Activated T-cell treated with anti-CD3 and anti-CD28 coated beads for 1 hour (primary cell): Measurements from ENCODE around the gene VARS1.
A peak's percentile ranks its signal among the peaks of the same experiment; 100 is the strongest.
"Not testable (repeated sequence)": the region's sequence is repeated elsewhere in the genome, so short reads cannot be mapped to it uniquely, and the experiment has no call there.

ENCODE experiments used
- DNase-seq: peaks from one replicate; pipeline ENCODE4 v3.0.0-alpha.2; 2020; ENCODE audit warnings: low read depth

Gene VARS1

GRCh38 chr6:31795616-31796298 lies at the start of gene VARS1:
TSS of gene VARS1 (minus strand) at chr6:31795752. CDS start at chr6:31795217, 535 bp downstream.
- peak; percentile 74 for DNase-seq

DNA sequence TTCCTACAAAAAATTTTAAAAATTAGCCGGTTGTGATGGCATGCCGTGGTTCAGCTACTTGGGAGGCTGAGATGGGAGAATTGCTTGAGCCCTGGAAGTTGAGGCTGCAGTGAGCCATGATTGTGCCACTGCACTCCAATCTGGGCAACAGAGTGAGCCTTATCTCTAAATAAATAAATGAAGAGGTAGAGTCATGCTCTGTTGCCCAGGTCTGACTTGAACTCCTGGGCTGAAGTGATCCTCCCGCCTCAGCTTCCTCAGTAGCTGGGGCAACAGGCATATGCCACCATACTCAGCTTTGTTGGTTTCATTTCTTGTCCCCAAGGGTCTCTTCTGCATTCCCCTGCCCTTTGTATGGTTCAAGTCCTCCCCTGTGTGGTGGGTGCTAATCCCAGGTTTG lies 49.0 kb upstream of the VARS1 start:
- DNase-seq, result no peak

DNA sequence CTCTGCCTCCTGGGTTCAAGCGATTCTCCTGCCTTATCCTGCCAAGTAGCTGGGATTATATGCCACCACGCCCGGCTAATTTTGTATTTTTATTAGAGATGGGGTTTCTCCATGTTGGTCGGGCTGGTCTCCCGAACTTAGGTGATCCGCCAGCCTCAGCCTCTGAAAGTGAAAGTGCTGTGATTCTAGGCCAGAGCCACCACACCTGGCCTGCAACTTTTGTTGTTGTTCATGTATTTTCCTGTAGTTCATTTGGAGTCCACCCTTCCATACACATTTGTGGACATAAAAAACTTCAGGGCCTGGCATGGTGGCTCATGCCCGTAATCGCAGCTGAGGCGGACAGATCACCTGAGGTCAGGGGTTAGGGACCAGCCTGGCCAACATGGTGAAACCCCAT lies 46.5 kb upstream of the VARS1 start:
- DNase-seq, result no peak

DNA sequence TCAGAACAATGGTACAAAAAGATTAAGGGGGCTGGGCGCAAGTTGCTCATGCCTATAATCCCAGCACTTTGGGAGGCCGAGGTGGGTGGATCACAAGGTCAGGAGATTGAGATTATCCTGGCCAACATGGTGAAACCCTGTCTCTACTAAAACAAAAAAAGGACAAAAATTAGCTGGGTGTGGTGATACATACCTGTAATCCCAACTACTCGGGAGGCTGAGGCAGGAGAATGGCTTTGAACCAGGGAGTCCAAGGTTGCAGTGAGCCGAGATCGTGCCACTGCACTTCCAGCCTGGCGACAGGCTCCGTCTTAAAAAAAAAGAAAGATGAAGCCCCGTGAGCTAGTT lies 44.2 kb upstream of the VARS1 start:
- not testable (repeated sequence) for DNase-seq

DNA sequence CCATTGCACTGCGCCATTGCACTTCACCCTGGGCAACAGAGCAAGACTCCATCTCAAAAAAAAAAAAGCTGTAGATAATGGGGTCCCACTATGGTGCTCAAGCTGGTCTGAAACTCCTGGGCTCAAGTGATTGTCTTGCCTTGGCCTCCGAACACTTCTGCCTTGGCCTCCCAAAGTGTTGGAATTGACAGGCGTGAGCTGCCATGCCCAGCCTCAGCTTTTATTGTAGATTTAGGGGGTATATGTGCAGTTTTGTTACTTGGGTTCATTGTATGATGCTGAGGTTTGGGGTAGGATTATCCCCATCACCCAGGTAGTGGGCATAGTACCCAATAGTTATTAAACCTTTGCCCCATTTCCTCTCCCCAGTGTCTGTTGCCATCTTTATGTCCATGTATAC lies 43.4 kb upstream of the VARS1 start:
- DNase-seq, result no peak

GRCh38 chr6:31838114-31838553 lies 42.6 kb upstream of the VARS1 start:
- DNase-seq, result not testable (repeated sequence)

DNA sequence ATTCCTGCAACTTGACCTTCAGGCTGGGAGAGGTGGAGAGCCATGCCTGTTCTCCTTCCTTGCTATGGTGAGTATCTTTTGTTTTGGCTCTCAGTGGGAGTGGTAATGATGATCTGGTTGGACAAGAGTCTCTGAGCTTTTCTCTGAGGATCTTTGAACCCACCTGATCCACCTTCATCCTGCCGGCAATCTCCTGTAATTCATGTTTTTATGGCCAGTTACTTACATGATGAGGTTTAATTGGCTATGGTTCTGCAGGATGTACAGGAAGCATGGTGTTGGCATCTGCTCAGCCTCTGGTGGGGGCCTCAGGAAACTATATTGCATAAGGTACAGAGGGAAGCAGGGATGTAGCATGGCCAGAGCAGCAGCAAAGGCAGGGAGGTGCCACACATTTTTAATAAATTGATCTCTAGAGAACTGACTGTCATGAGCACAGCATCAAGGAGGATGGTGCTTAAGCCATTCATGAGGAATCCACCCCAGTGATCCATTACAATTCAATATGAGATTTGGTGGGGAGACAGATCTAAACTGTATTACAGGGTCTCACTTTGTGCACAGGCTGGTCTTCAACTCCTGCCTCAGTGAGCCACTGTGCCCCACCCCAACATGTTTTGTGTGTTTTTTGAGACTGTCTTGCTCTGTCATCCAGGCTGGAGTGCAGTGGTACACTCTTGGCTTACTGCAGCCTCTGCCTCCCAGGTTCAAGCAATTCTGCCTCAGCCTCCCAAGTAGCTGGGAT lies 42.0 kb upstream of the VARS1 start:
- DNase-seq, result no peak

DNA sequence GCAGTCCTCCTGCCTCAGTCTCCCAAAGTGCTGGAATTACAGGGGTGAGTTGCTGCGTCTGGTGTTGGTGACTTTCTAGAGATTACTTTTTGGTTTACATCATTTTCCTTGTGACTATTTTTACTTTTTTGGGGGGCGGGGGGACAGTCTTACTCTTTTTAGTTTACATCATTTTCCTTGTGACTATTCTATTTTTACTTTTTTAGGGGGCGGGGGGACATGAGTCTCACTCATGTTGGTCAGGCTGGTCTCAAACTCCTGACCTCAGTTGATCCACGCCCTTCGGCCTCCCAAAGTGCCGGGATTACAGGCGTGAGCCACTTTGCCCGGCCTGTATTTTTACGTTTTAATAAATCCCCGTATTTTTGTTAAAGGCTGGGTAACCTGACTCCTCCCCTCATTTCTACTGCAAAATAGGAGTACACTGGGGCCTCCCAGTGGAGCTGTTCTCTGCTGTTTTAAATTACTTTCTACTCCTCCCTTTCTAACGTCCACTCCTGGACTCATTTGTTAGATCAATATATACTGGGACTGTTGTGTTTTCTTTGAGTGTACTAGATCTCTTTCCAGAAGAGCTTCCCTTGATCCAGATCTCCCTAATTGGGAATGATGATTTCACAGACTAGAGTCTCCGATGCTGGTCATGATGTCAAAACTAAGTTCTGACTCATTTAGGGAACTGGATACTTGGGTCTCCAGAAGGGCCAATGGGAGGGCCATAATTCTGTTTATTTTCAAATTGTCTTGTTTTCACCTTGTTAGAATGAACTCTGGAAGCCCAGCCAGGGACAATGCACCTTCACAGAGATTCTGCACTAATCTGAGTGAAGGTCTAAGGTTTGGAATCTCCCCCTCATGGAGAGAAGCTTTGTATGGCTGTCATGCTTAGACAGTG lies 41.2 kb upstream of the VARS1 start:
- DNase-seq, result no peak

- no peak for DNase-seq
Observed at GRCh38 chr6:31836047-31836473, 40.5 kb upstream of the VARS1 start.

- DNase-seq, result peak; percentile 76
Observed at GRCh38 chr6:31834367-31835250, 39.1 kb upstream of the VARS1 start.

GRCh38 chr6:31831350-31832215 lies 36.0 kb upstream of the VARS1 start:
- no peak for DNase-seq

DNA sequence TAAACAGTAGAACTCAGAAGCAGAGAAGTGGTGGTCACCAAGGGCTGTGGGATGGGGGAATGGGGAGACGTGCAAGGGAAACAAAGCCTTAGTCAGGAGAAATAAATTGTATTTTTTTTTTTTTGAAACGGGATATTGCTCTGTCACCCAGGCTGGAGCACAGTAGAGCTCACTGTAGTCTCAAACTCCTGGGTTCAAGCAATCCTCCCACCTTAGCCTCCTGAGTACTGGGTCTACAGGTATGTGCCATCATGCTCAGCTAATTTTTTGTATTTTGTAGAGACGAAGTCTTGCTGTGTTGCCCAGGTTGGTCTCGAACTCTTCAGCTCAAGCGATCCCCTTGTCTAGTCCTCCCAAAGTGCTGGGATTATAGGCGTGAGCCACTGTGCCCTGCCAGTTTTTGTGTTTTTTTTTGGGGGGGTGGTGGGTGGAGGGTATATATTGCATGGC lies 35.4 kb upstream of the VARS1 start:
- DNase-seq, result no peak

GRCh38 chr6:31829633-31830283 lies 34.2 kb upstream of the VARS1 start:
- DNase-seq, result no peak

GRCh38 chr6:31827286-31828079 lies 31.9 kb upstream of the VARS1 start, which contains the start of gene HSPA1B:
TSS of gene HSPA1B (plus strand) at chr6:31827738. CDS start at chr6:31827951, 213 bp downstream.
- peak; percentile 78 for DNase-seq

GRCh38 chr6:31826793-31827285 lies 31.3 kb upstream of the VARS1 start:
- no peak for DNase-seq

DNA sequence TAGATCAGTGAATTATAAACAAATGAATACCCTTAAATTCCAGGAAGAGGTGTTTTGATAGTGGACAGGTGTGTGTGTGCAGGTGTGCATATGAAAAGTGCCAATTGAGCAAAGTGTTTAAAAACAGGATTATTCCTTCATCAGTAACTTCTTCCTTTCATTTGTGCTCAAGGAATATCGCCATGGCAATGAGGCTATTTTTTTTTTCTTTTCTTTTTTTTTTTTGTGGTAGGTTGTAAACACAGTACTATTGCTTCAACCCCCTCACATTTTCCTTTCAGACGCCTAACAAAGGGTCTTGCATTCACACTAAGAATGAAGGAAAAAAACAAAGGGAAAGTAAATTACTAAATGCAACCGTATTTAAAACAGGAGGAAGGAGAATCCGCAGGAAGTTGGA lies 30.0 kb upstream of the VARS1 start:
- no peak for DNase-seq

- not testable (repeated sequence) for DNase-seq
Observed at GRCh38 chr6:31823592-31824196, 28.1 kb upstream of the VARS1 start.
